NCI-H524 treated with DMSO at 0.1 percent for 48 hours (cell line): Measurements from ENCODE around the gene MSRB1.
A peak's percentile ranks its signal among the peaks of the same experiment; 100 is the strongest.
"Not testable (repeated sequence)": the region's sequence is repeated elsewhere in the genome, so short reads cannot be mapped to it uniquely, and the experiment has no call there.

ENCODE experiments used
- DNase-seq: peaks from one replicate; lab custom pipeline; 2025; lab: John Stamatoyannopoulos, UW

MSRB1 gene

GRCh38 chr16:1915732-1916639, 27.0 kb downstream of the MSRB1 start:
- DNase-seq = no peak

DNA sequence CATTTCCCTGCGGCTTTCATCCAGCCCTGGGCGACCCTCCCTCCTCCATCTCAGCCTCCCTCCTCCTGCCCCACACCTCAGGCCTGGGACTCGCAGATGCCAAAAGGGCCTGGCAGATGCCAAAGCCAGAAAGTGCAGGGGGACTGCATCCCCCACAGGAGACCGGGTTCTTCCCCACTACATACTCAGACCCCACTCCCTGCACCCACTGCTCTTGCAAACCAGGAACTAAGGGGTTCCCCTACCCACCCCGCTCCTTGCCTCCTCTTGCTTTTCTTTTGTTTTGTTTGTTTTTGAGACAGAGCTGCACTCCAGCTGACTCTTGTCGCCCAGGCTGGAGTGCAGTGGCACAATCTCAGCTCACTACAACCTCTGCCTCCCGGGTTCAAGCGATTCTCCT, 28.0 kb downstream of the MSRB1 start:
- DNase-seq = no peak

DNA sequence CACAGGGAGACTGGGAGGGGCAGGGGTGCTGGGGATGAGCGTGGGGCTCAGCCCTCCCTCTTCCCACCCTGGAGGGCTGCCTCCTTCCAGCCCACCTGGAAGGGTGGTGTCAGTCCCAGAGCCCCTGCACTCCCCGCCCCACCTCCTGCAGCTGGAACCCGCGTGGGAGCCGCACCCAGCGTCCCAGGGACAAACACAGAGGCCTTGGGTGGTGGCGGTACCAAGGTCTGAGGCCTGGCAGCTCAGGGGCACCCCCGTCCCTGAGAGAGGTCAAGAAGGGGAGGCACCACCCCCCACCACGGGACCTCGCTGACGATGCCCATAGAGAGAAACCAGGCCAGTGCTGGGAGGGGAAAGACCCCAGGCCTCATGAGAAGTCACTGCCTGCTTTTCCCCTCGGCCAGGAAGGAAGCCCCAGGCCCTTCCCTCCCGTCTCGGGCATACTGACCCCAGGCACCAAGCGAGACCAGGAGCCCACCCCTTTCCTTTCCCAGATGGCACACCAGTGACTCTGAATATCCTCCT, 28.9 kb downstream of the MSRB1 start:
- no peak for DNase-seq

- DNase-seq = no peak
Measured at GRCh38 chr16:1913327-1914083, 29.5 kb downstream of the MSRB1 start.

DNA sequence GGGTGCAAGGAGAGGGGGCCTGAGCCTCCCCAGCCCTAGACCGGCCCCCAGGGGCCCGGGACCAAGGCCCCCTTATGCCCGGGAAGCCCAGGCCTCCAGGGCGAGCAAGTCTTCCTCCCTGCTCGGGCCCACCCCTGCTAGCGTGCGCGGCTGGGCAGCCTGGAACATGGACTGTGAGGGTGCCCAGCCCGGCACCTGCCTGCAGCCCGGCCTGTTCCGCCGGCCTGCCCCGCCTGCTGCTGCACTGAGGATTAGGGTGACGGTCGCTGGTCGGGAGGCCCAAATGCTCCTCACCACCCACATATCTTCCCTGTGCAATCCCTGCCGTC, 30.8 kb downstream of the MSRB1 start:
- DNase-seq = no peak

DNA sequence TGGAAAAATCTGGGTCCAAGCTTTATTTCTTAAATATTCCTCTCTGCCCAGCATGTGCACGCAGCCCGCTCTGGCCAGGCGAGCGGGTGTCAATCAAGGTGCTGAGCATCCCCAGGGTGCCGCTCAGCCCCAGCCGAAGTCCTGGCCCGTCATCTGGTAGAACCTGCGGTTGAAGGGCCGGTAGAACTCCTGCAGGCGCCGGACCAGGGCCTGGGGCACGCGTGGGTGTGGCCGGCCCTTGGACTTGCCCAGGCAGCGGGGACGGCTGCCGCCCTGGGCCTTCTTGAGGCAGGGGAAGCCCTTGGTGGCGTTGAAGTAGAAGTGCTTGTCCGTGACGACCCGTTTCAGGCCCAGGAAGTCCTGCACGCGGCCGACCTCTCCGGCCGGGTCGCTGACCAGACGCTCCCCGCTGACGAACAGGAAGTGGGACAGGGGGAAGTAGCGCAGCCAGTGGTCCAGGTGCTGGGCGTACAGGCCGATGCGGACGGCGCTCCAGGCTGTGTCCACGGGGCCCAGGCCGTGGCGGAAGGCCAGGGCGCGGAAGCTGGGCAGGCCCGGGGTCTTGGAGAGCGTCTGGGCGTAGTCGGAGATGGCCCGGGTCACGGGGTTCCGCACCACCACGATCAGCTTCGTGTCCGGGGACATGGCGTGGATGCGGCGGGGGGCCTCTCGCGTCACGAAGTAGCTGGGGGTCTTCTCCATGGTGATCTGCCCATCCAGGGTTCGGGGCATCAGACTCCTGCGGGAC, 31.4 kb downstream of the MSRB1 start:
- DNase-seq = no peak

- peak; percentile 38 for DNase-seq
Measured at GRCh38 chr16:1909561-1910231, 33.3 kb downstream of the MSRB1 start.

DNA sequence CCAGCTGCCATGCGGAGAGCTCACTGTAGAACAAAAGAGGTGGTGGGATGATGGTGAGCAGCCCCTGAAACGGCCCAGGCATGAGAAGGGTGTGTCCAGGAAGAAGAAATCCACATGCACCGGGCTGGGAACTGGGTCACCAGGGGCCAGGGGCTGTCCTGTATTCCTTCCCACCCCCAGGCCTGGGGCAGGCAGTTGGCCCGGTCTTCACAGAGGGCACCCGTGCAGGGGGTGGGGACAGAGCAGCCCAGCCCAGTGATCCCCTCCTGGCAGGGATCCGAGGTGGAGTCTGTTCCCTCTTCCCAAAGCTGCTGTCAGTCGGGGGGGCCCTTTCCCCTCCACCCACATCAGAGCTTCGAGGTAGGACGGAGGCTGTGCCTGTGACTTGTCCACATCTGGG, 34.0 kb downstream of the MSRB1 start:
- no peak for DNase-seq

GRCh38 chr16:1908184-1908583, 34.8 kb downstream of the MSRB1 start:
- DNase-seq = no peak

DNA sequence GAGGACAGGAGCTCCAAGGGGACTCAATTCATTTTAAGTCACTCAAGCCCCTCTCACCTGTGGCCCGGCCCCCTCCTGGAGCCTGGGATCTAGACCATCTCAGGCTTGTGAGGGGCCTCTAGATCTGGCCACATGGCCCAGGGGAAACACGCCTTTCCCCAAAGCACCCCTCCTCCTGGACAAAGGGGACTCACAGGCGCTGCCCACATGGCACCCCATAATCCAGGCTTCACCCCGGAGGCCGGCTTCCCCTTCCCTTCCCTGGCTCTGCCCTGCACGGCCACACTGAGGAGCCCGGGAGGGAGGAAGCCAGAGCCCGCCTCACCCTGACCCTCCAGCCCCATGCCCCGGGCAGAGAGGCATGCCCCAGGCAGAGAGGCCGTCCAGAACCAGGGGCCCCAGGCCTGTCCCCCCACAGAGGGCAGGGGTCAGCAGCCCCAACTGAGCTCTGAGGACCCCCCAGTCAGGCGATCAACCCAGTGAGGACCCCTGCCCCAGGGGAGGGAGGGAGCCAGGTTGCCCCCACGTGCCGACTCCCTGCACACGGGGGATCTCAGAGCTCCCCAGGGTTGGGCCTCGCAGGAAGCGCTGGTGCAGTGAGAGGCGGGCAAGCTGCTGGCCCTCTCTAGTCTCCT, 35.7 kb downstream of the MSRB1 start:
- DNase-seq = no peak

GRCh38 chr16:1906846-1907165, 36.2 kb downstream of the MSRB1 start:
- DNase-seq = no peak

DNA sequence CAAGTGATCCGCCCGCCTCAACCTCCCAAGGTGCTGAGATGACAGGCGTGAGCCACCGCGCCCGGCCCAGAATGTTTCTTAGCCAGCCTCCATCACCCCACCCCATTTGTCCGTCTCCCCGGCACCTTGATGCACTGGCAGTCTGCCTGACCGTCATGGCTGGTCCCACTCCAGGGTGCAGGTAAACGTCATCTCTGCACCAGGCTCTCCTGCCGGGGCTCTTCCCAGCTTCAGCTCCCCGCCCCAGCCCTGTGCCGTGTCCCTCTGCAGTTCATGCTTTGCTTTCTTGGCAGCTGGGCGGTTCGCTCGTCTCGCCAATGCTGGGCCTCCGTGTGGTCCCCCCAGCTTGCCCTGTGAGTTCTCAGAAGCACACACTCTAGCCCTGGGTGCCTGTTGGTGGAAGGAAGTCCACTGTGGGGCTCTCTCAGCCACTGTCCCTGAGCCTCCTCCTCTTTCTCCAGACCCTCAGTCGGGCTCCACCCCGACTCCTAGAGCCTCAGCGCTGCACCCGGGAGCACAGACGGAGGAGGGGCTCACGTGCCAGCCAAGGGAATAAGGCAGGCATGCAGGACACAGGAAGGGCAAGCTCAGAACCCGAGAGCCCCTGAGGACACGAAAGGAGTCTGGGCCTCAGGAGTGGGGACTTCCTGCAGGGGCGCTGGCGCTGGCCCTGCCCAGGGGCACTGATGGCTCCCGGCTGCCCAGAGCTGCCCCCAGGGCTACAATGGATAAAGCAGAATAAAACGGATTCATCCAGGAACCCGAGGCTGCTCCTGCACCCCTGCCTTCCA, 36.7 kb downstream of the MSRB1 start:
- no peak for DNase-seq

GRCh38 chr16:1903845-1904840, 38.9 kb downstream of the MSRB1 start:
- no peak for DNase-seq

DNA sequence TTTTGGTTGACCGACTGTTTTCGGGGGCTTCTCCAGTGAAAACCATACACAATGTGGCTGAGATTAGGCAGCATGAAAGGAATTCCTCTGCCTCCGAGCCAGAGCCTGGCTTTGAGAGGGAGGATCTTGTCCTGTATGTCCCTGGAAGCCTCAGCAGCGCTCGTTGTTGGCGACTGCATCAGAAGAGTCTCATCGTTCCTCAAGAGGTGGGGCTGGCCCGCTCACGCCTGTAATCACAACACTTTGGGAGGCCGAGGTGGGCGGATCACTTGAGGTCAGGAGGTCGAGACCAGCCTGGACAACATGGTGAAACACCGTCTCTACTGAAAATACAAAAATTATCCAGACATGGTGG, 39.8 kb downstream of the MSRB1 start:
- DNase-seq = no peak

DNA sequence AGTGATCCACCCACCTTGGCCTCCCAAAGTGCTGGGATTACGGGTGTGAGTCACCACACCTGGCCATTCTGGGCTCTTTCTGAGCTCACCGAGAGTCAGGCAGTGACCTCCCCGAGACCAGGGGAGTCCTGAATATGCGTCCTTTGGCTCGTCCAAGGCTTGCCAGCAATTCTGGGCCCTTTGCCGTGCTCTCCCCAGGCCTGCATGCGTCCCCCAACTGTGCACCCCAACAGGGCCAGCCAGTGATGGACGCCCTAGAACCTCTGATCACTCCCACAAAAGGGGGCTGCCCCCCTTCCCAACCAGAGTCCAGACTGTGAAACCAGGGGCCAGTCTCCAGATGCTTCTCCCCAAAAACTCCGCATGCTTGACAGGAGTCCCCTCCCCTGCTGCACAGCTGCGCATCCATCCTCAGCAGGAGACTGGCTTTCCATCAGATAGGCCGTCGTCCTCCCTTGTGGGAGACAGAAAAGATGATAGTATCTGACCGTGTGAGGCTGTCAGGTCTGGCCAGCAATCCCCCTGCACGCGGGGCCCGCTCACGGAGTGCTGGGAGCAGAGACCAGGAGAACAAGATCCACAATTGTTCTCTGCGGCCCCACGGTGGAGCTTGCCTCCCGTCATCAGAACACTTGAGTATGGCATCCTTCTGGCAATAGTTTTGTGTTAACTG, 40.3 kb downstream of the MSRB1 start:
- DNase-seq = no peak

GRCh38 chr16:1900452-1900774, 42.6 kb downstream of the MSRB1 start:
- DNase-seq = no peak

DNA sequence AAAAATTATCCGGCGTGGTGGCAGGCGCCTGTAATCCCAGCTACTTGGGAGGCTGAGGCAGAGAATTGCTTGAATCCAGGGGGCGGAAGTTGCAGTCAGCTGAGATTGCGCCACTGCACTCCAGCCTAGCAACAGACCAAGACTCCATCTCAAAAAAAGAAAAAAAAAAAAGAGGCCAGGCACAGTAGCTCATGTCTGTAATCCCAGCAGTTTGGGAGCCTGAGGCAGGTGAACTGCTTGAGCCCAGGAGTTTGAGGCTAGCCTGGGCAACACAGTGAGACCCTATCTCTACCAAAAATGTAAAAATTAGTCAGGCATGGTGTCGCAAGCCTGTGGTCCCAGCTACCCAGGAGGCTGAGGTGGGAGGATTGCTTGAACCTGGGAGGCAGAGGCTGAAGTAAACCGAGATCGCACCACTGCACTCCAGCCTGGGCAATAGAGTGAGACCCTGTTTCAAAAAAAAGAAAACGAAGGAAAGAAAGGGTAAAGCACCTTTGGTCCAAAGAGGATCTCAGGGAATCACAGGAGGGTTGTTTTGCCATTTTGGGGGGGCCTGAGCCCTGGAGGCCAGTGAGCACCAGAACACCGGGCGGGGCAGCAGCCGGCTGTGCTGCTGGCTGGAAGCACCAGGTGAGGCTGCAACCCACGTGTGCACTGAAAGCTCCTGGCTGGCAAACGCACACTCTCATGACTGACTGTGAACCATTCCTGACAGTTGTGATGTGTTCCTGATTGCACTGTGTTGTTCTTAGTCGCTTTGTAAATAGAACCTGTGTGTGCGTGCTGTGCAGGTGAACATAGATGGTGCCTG, 43.2 kb downstream of the MSRB1 start:
- no peak for DNase-seq

GRCh38 chr16:1897692-1898091, 45.3 kb downstream of the MSRB1 start:
- DNase-seq = not testable (repeated sequence)
